Common myeloid progenitor, CD34-positive (primary cell): ENCODE results near the gene PHF3.

Source experiments
- CTCF ChIA-PET: fragments of 350-600 bp; sonication (Branson Sonifier 250); formaldehyde crosslinking; loops from one replicate; lab custom pipeline; 2021; ENCODE audit warnings: antibody characterized with exemption; lab: Charles Lee
- POLR2A ChIA-PET: fragments of 350-600 bp; sonication (Branson Sonifier 250); formaldehyde crosslinking; loops from one replicate; lab custom pipeline; 2021; ENCODE audit warnings: antibody characterized with exemption; lab: Charles Lee
- DNase-seq, 3 donors: peaks; one replicate each; pipeline versions ENCODE4 v3.0.0 to v3.0.0-alpha.2; 2013
- H3K27ac ChIP-seq, 2 experiments: 1 replicate in 1 of 2; 2 replicates in 1 of 2; pipeline ENCODE4 v1.7.0; 2013; ENCODE audit warnings: inconsistent platforms in 2 of 2, low read length in 2 of 2, mild to moderate bottlenecking in 2 of 2, low read depth in 1 of 2, moderate library complexity in 1 of 2; ENCODE audit not compliant: severe bottlenecking in 2 of 2, insufficient read depth in 1 of 2, poor library complexity in 1 of 2
- H3K27me3 ChIP-seq, 5 experiments: replicated peaks in 2 of 5; 1 replicate in 3 of 5; 2 replicates in 2 of 5; pipeline versions ENCODE4 v1.6.1 to v1.7.0; 2013; ENCODE audit warnings: low read length in 4 of 5, mild to moderate bottlenecking in 2 of 5, moderate library complexity in 2 of 5, inconsistent platforms in 1 of 5; ENCODE audit not compliant: insufficient read depth in 5 of 5, control insufficient read depth in 4 of 5
- H3K36me3 ChIP-seq, 4 experiments: 1 replicate in 2 of 4; 2 replicates in 2 of 4; pipeline versions ENCODE4 v1.6.1 to v1.7.0; 2013; ENCODE audit warnings: low read length in 3 of 4, control low read depth in 1 of 4, mild to moderate bottlenecking in 1 of 4; ENCODE audit not compliant: control insufficient read depth in 4 of 4, insufficient read depth in 4 of 4
- H3K4me1 ChIP-seq, 4 experiments: 1 replicate in 3 of 4; 2 replicates in 1 of 4; pipeline versions ENCODE4 v1.6.1 to v1.7.1; 2013; ENCODE audit warnings: low read length in 3 of 4, mild to moderate bottlenecking in 3 of 4, control low read depth in 1 of 4, inconsistent platforms in 1 of 4, moderate library complexity in 1 of 4; ENCODE audit not compliant: control insufficient read depth in 4 of 4, insufficient read depth in 4 of 4; ENCODE audit errors: control extremely low read depth in 1 of 4
- H3K4me3 ChIP-seq, 7 experiments: 1 replicate in 4 of 7; 2 replicates in 3 of 7; pipeline versions ENCODE4 v1.5.1 to v1.7.0; 2013; ENCODE audit warnings: mild to moderate bottlenecking in 7 of 7, low read length in 6 of 7, moderate library complexity in 6 of 7, inconsistent platforms in 2 of 7, low read depth in 2 of 7, control low read depth in 1 of 7; ENCODE audit not compliant: insufficient read depth in 4 of 7, control insufficient read depth in 1 of 7; ENCODE audit errors: extremely low read depth in 1 of 7
- H3K9me3 ChIP-seq, 5 experiments: 1 replicate in 4 of 5; 2 replicates in 1 of 5; pipeline versions ENCODE4 v1.6.1 to v1.7.1; 2013; ENCODE audit warnings: low read length in 4 of 5, mild to moderate bottlenecking in 2 of 5, inconsistent platforms in 1 of 5, low read depth in 1 of 5, moderate library complexity in 1 of 5; ENCODE audit not compliant: control insufficient read depth in 4 of 5, insufficient read depth in 2 of 5; ENCODE audit errors: control extremely low read depth in 1 of 5
- WGBS: methylation state at CpG from one replicate; pipeline ENCODE4 v1.1.5; 2013; ENCODE audit not compliant: insufficient coverage; 5-methylcytosine and 5-hydroxymethylcytosine counted together

The PHF3 gene

GRCh38 chr6:63674635-63675034 lies 39.0 kb downstream of the PHF3 start:
- Histone ChIP-seq H3K4me1 (peaks cover 4 to 16% (median 5%) of the 10 kb centered on the region in 4 experiments), H3K9me3 (no peaks in the 10 kb centered on the region), H3K27me3 (no peaks in the 10 kb centered on the region), H3K27ac (no peak overlapping the region), H3K4me3 (no peak overlapping the region), H3K36me3 (peaks cover 2 to 12% (median 10%) of the 10 kb centered on the region in 4 experiments)
- ChIA-PET CTCF (no interaction called here), POLR2A (no interaction called here)
- WGBS = no CpG with 5 or more reads among the region's 3 CpGs
- DNase-seq = no peak

- Histone ChIP-seq H3K4me3 (no peak overlapping the region), H3K27ac (no peak overlapping the region), H3K9me3 (no peaks in the 10 kb centered on the region), H3K36me3 (peaks cover 2 to 16% (median 13%) of the 10 kb centered on the region in 4 experiments), H3K4me1 (peaks cover 4 to 16% (median 5%) of the 10 kb centered on the region in 4 experiments), H3K27me3 (no peaks in the 10 kb centered on the region)
- ChIA-PET CTCF (no interaction called here), POLR2A (no interaction called here)
- 100% methylated on average over 1 of the region's 1 CpG for WGBS
- no peak for DNase-seq
These were observed 39.5 kb downstream of the PHF3 start for GRCh38 chr6:63675138-63675537.

- POLR2A ChIA-PET = no interaction called here
- 100% methylated on average over 3 of the region's 3 CpGs for WGBS
These were observed 41.0 kb downstream of the PHF3 start for GRCh38 chr6:63676412-63677114.

GRCh38 chr6:63677282-63677681 lies 41.7 kb downstream of the PHF3 start:
- DNase-seq = no peak
- Histone ChIP-seq H3K4me1 (peaks cover 4 to 16% (median 5%) of the 10 kb centered on the region in 4 experiments), H3K36me3 (peaks cover 0 to 25% (median 16%) of the 10 kb centered on the region in 4 experiments), H3K27ac (peak overlapping the region; percentile 4 to 25), H3K27me3 (no peaks in the 10 kb centered on the region), H3K9me3 (no peaks in the 10 kb centered on the region), H3K4me3 (no peak overlapping the region)
- ChIA-PET POLR2A (no interaction called here), CTCF (interaction anchor here (1.2 kb wide), 1 partner anchor 79 kb away, joined by 3 read pairs; no protein-coding TSS in a partner anchor)
- WGBS = no CpG with 5 or more reads among the region's 1 CpG

More at GRCh38 chr6:63676412-63677114, 41.0 kb downstream of the PHF3 start:
- no peaks in the 10 kb centered on the region for H3K9me3 ChIP-seq
- peak overlapping the region; percentile 4 to 25 for H3K27ac ChIP-seq
- DNase-seq = no peak
- CTCF ChIA-PET = interaction anchor here (1.2 kb wide), 1 partner anchor 78 kb away, joined by 3 read pairs; no protein-coding TSS in a partner anchor
- no peak overlapping the region for H3K4me3 ChIP-seq
- H3K36me3 ChIP-seq = peaks cover 0 to 19% (median 18%) of the 10 kb centered on the region in 4 experiments
- no peaks in the 10 kb centered on the region for H3K27me3 ChIP-seq
- peaks cover 4 to 16% (median 5%) of the 10 kb centered on the region in 4 experiments for H3K4me1 ChIP-seq

GRCh38 chr6:63683071-63683603 lies 47.5 kb downstream of the PHF3 start:
- CTCF ChIA-PET = interaction anchor here (0.7 to 1.8 kb wide), 7 partner anchors 9 to 331 kb away, joined by 3 to 6 read pairs (median 4); no protein-coding TSS in a partner anchor

GRCh38 chr6:63685446-63686379 lies 50.1 kb downstream of the PHF3 start:
- Histone ChIP-seq H3K27ac (peak overlapping the region in 1 of 2 experiments; percentile 16), H3K4me1 (peaks cover 0 to 18% (median 10%) of the 10 kb centered on the region in 4 experiments), H3K27me3 (no peaks in the 10 kb centered on the region), H3K9me3 (no peaks in the 10 kb centered on the region), H3K36me3 (peaks cover 8 to 40% (median 21%) of the 10 kb centered on the region in 4 experiments), H3K4me3 (no peak overlapping the region)
- WGBS = 100% methylated on average over 1 of the region's 4 CpGs
- CTCF ChIA-PET = interaction anchor here (0.9 to 1.5 kb wide), 6 partner anchors 26 to 333 kb away, joined by 3 to 5 read pairs (median 4); no protein-coding TSS in a partner anchor
- POLR2A ChIA-PET = no interaction called here
- DNase-seq = peak in 1 of 3 donors; percentile 22

More at GRCh38 chr6:63683071-63683603, 47.5 kb downstream of the PHF3 start:
- no CpG with 5 or more reads among the region's 1 CpG for WGBS
- Histone ChIP-seq H3K9me3 (no peaks in the 10 kb centered on the region), H3K36me3 (peaks cover 8 to 48% (median 27%) of the 10 kb centered on the region in 4 experiments), H3K27ac (no peak overlapping the region), H3K4me1 (peaks cover 0 to 6% (median 5%) of the 10 kb centered on the region in 4 experiments), H3K4me3 (no peak overlapping the region), H3K27me3 (no peaks in the 10 kb centered on the region)
- POLR2A ChIA-PET = interaction anchor here (0.8 kb wide), 1 partner anchor 83 kb away, joined by 4 read pairs; no protein-coding TSS in a partner anchor
- no peak for DNase-seq
